ENCODE data around the gene BCR. TPM values are rescaled to one million over a fixed set of nuclear protein-coding genes. Genes with fewer than 3 reads are reported as not detected.

BCR gene
- total and polyA plus RNA-seq, 2 of the 8 experiments (the other 6 are each of a cell fraction or from before 2014, with no cell fraction given), result 66.7 to 130 TPM

DNA sequence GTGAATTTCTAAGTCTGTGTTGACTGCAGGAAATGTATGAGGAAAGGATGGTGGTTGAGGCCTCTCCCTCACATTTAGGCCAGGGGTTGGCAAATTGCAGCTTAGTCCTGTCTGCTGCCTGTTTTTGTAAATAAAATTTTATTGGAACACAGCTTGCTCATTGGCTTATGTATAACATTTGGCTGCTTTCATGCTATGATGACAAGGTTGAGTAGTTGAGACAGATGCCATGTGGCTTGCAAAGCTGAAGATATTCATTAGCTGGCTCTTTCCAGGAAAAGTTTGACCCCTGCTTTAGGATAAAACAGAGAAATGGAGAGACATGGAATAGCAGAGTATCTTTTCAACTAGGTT is 46.2 kb downstream of the BCR start (continued):
- no peak for TF ChIP-seq CHD2 (IDR thresholded peaks at IDR 0.05; ENCODE audit: low read length)
- TF ChIP-seq SUZ12 (IDR thresholded peaks at IDR 0.05; ENCODE audit: low read length), result no peak
- TF ChIP-seq KDM4A (IDR thresholded peaks at IDR 0.05; ENCODE audit: low read depth, low read length, severe bottlenecking), result no peak
- no peak for TF ChIP-seq CBX5 (IDR thresholded peaks at IDR 0.05; ENCODE audit: low read depth, low read length)

All from H1 (cell line).